Trophoblast cell (in vitro differentiated cells and primary cell): ENCODE data around the gene GLUL.

Source experiments
- DNase-seq, 2 donors: peaks; one replicate each; pipeline ENCODE4 v3.0.0-alpha.2; 2016
- H2AFZ ChIP-seq: 2 replicates; pipeline ENCODE4 v1.6.1; 2013; ENCODE audit warnings: low read length, moderate library complexity, mild to moderate bottlenecking; ENCODE audit not compliant: insufficient read depth, poor library complexity
- H2AK5ac ChIP-seq: 2 replicates; pipeline ENCODE4 v1.6.1; 2013; ENCODE audit warnings: mild to moderate bottlenecking, low read length
- H2BK120ac ChIP-seq: 2 replicates; pipeline ENCODE4 v1.6.1; 2013; ENCODE audit warnings: low read length, mild to moderate bottlenecking, moderate library complexity; ENCODE audit not compliant: insufficient read depth, poor library complexity
- H2BK12ac ChIP-seq: 2 replicates; pipeline ENCODE4 v1.6.1; 2013; ENCODE audit warnings: mild to moderate bottlenecking, low read length, moderate library complexity
- H2BK5ac ChIP-seq: 2 replicates; pipeline ENCODE4 v1.6.1; 2013; ENCODE audit warnings: low read length, low read depth, moderate library complexity, mild to moderate bottlenecking; ENCODE audit not compliant: poor library complexity
- H3K14ac ChIP-seq: 2 replicates; pipeline ENCODE4 v1.6.1; 2013; ENCODE audit warnings: mild to moderate bottlenecking, low read length
- H3K18ac ChIP-seq: 2 replicates; pipeline ENCODE4 v1.6.1; 2013; ENCODE audit warnings: mild to moderate bottlenecking, low read length
- H3K23ac ChIP-seq: 2 replicates; pipeline ENCODE4 v1.6.1; 2013; ENCODE audit warnings: low read length
- H3K27ac ChIP-seq: 2 replicates; pipeline ENCODE4 v1.5.1; 2013; ENCODE audit warnings: low read depth, mild to moderate bottlenecking, inconsistent platforms, low read length, moderate library complexity
- H3K27me3 ChIP-seq: 2 replicates; pipeline ENCODE4 v1.6.1; 2013; ENCODE audit warnings: inconsistent platforms, mild to moderate bottlenecking, low read length, moderate library complexity; ENCODE audit not compliant: insufficient read depth
- H3K36me3 ChIP-seq, 2 experiments: 1 replicate in 1 of 2; 2 replicates in 1 of 2; pipeline ENCODE4 v1.6.1; 2013; ENCODE audit warnings: low read length in 2 of 2, mild to moderate bottlenecking in 2 of 2, moderate library complexity in 1 of 2; ENCODE audit not compliant: insufficient read depth in 2 of 2, control insufficient read depth in 1 of 2
- H3K4ac ChIP-seq: 2 replicates; pipeline ENCODE4 v1.6.1; 2013; ENCODE audit warnings: low read depth, mild to moderate bottlenecking, low read length, moderate library complexity
- H3K4me1 ChIP-seq, 2 experiments: 1 replicate in 1 of 2; 2 replicates in 1 of 2; pipeline ENCODE4 v1.6.1; 2013; ENCODE audit warnings: low read length in 2 of 2, mild to moderate bottlenecking in 2 of 2, moderate library complexity in 1 of 2; ENCODE audit not compliant: insufficient read depth in 2 of 2, control insufficient read depth in 1 of 2
- H3K4me2 ChIP-seq: 2 replicates; pipeline ENCODE4 v1.6.1; 2013; ENCODE audit warnings: inconsistent platforms, mild to moderate bottlenecking, low read length, moderate library complexity
- H3K4me3 ChIP-seq: 2 replicates; pipeline ENCODE4 v1.5.1; 2013; ENCODE audit warnings: mild to moderate bottlenecking, low read depth, low read length, inconsistent platforms
- H3K79me1 ChIP-seq: one replicate; pipeline ENCODE4 v1.6.1; 2013; ENCODE audit warnings: low read length
- H3K79me2 ChIP-seq: 2 replicates; pipeline ENCODE4 v1.6.1; 2013; ENCODE audit warnings: low read length, mild to moderate bottlenecking; ENCODE audit not compliant: control insufficient read depth, insufficient read depth, poor library complexity
- H3K9ac ChIP-seq: 2 replicates; pipeline ENCODE4 v1.6.1; 2013; ENCODE audit warnings: mild to moderate bottlenecking, low read length
- H3K9me3 ChIP-seq: 2 replicates; pipeline ENCODE4 v1.6.1; 2013; ENCODE audit warnings: low read depth, mild to moderate bottlenecking, control low read depth, inconsistent platforms, low read length; ENCODE audit not compliant: insufficient read depth
- H4K12ac ChIP-seq: 2 replicates; pipeline ENCODE4 v1.6.1; 2013; ENCODE audit warnings: low read depth, mild to moderate bottlenecking, low read length, moderate library complexity
- H4K8ac ChIP-seq: 2 replicates; pipeline ENCODE4 v1.6.1; 2013; ENCODE audit warnings: low read depth, mild to moderate bottlenecking, low read length, moderate library complexity
- H4K91ac ChIP-seq: one replicate; pipeline ENCODE4 v1.6.1; 2013; ENCODE audit warnings: low read depth, mild to moderate bottlenecking, low read length, moderate library complexity
- WGBS: extraction: QIAGEN DNeasy Blood & Tissue Kit; methylation state at CpG from one replicate; pipeline ENCODE4 v1.1.7; 2013; ENCODE audit warnings: missing lambda C conversion rate; ENCODE audit not compliant: insufficient read length, insufficient coverage; ENCODE audit errors: extremely low coverage; 5-methylcytosine and 5-hydroxymethylcytosine counted together

GLUL gene

GRCh38 chr1:182366596-182366995 lies 25.0 kb downstream of the GLUL start:
- Histone ChIP-seq H3K9me3 (peaks cover 1% of the 10 kb centered on the region), H2BK5ac (no peak overlapping the region), H2BK12ac (no peak overlapping the region), H3K23ac (no peak overlapping the region), H2AFZ (no peak overlapping the region), H3K18ac (no peak overlapping the region), H3K79me2 (no peaks in the 10 kb centered on the region), H3K4me2 (no peak overlapping the region), H3K4ac (no peak overlapping the region), H2AK5ac (no peak overlapping the region), H3K9ac (no peak overlapping the region), H3K14ac (no peak overlapping the region), H4K91ac (no peak overlapping the region), H2BK120ac (no peak overlapping the region), H3K79me1 (no peaks in the 10 kb centered on the region), H4K12ac (no peak overlapping the region), H3K27me3 (no peaks in the 10 kb centered on the region), H3K36me3 (no peaks in the 10 kb centered on the region), H4K8ac (no peak overlapping the region), H3K4me1 (no peaks in the 10 kb centered on the region), H3K27ac (no peak overlapping the region), H3K4me3 (no peak overlapping the region)
- no CpG with 5 or more reads among the region's 2 CpGs for WGBS
- no peak for DNase-seq

DNA sequence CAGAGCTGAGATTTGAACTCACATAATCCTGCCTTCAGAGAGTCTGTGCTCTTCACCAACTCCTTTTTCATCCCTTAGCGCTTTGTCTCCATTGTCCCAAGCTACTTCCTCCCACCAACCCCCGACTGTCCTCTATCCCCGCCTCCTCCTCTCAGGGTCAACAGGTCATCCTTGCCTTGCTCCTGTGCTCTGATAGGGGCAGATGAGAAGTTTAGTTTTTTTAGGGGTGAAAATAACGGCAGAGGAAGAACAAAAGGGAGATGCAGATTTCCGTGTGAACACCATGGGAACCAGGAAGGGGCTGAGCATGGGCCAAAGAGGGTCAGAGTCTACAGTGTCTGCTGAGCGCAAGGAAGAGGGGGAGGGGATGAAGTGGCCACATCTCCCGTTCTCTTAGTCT lies 31.9 kb downstream of the GLUL start:
- no CpG with 5 or more reads among the region's 7 CpGs for WGBS

GRCh38 chr1:182357913-182358312 lies 33.7 kb downstream of the GLUL start:
- Histone ChIP-seq H4K12ac (no peak overlapping the region), H2BK5ac (no peak overlapping the region), H3K79me1 (no peaks in the 10 kb centered on the region), H3K9ac (peak overlapping the region; percentile 19), H2BK120ac (no peak overlapping the region), H3K14ac (no peak overlapping the region), H3K27me3 (no peaks in the 10 kb centered on the region), H3K4me3 (no peak overlapping the region), H4K91ac (no peak overlapping the region), H3K79me2 (no peaks in the 10 kb centered on the region), H3K27ac (no peak overlapping the region), H3K18ac (no peak overlapping the region), H3K4me2 (no peak overlapping the region), H2AFZ (no peak overlapping the region), H3K23ac (no peak overlapping the region), H3K4ac (no peak overlapping the region), H3K4me1 (no peaks in the 10 kb centered on the region), H2BK12ac (no peak overlapping the region), H4K8ac (no peak overlapping the region), H2AK5ac (no peak overlapping the region), H3K36me3 (no peaks in the 10 kb centered on the region), H3K9me3 (no peaks in the 10 kb centered on the region)
- DNase-seq, result no peak
- no CpG with 5 or more reads among the region's 4 CpGs for WGBS

More for the DNA sequence above, 31.9 kb downstream of the GLUL start:
- Histone ChIP-seq H2BK5ac (no peak overlapping the region), H2BK120ac (no peak overlapping the region), H3K4me1 (no peaks in the 10 kb centered on the region), H4K12ac (no peak overlapping the region), H3K36me3 (no peaks in the 10 kb centered on the region), H3K4me2 (no peak overlapping the region), H3K27me3 (no peaks in the 10 kb centered on the region), H2AK5ac (no peak overlapping the region), H3K23ac (no peak overlapping the region), H3K27ac (no peak overlapping the region), H3K18ac (no peak overlapping the region), H3K4ac (no peak overlapping the region), H4K8ac (no peak overlapping the region), H2AFZ (no peak overlapping the region), H3K9ac (no peak overlapping the region), H3K9me3 (no peaks in the 10 kb centered on the region), H2BK12ac (no peak overlapping the region), H3K4me3 (no peak overlapping the region), H3K14ac (no peak overlapping the region), H4K91ac (no peak overlapping the region), H3K79me1 (no peaks in the 10 kb centered on the region), H3K79me2 (no peaks in the 10 kb centered on the region)
- no peak for DNase-seq

GRCh38 chr1:182357171-182357570 lies 34.4 kb downstream of the GLUL start:
- Histone ChIP-seq H3K79me1 (no peaks in the 10 kb centered on the region), H3K9me3 (no peaks in the 10 kb centered on the region), H3K4me1 (no peaks in the 10 kb centered on the region), H3K14ac (no peak overlapping the region), H3K36me3 (no peaks in the 10 kb centered on the region), H4K91ac (no peak overlapping the region), H3K18ac (no peak overlapping the region), H3K4ac (no peak overlapping the region), H3K4me3 (no peak overlapping the region), H2AK5ac (no peak overlapping the region), H2BK5ac (no peak overlapping the region), H4K12ac (no peak overlapping the region), H3K23ac (no peak overlapping the region), H2BK12ac (no peak overlapping the region), H3K27me3 (no peaks in the 10 kb centered on the region), H3K9ac (no peak overlapping the region), H3K79me2 (no peaks in the 10 kb centered on the region), H2BK120ac (no peak overlapping the region), H2AFZ (no peak overlapping the region), H3K27ac (no peak overlapping the region), H4K8ac (no peak overlapping the region), H3K4me2 (no peak overlapping the region)
- WGBS, result no CpG with 5 or more reads among the region's 2 CpGs
- DNase-seq, result no peak
